Measurements from ENCODE around the gene TBC1D3D. TPM values are rescaled to one million over a fixed set of nuclear protein-coding genes. Genes with fewer than 3 reads are reported as not detected.
"Not testable (repeated sequence)": the region's sequence is repeated elsewhere in the genome, so short reads cannot be mapped to it uniquely, and the experiment has no call there.

Gene TBC1D3D
- 1 to 10 TPM in 1 of 2 donors, under 1 TPM in 1; 0.17 to 1.1 TPM for total RNA-seq
- 1 to 10 TPM; 3.6 to 4.4 TPM for polyA plus RNA-seq (ENCODE audit: insufficient read length in 2 of 2)
- long read RNA-seq, donor 1, partial matches to known transcripts, result 43 of 43 reads
- long read RNA-seq, donor 1, other reads (novel, unspliced or antisense), result 0 of 43 reads
- long read RNA-seq, donor 2, result 0 reads
- long read RNA-seq, donor 3, result 0 reads
- long read RNA-seq, donor 4, result 0 reads

- not testable (repeated sequence) for H3K27ac ChIP-seq (ENCODE audit: low read depth, low read length); H3K4me1 ChIP-seq (ENCODE audit: control insufficient read depth, insufficient read depth, low read length); H3K36me3 ChIP-seq (ENCODE audit: control insufficient read depth, insufficient read depth, low read length); DNase-seq (ENCODE audit: low read depth in 4 of 6, low spot score in 6 of 6); H3K27me3 ChIP-seq (ENCODE audit: control insufficient read depth, insufficient read depth, low read length); H3K9me3 ChIP-seq (ENCODE audit: control insufficient read depth, insufficient read depth, low read length); H3K4me3 ChIP-seq (ENCODE audit: low read depth, low read length)
- WGBS (ENCODE audit: insufficient coverage), result no CpG with 5 or more reads among the region's 11 CpGs
Measured at GRCh38 chr17:38003676-38004075, at the start of gene TBC1D3D. Gene TBC1D3D, plus strand, starts transcription at chr17:38003976. Its CDS starts 1,585 bp downstream, at chr17:38005561.

GRCh38 chr17:37988960-37989359 lies 14.8 kb upstream of the TBC1D3D start, which contains the start of gene TBC1D3L:
Gene TBC1D3L, minus strand, starts transcription at chr17:37989060. Its CDS starts 1,540 bp downstream, at chr17:37987520.
- WGBS (ENCODE audit: insufficient coverage), result no CpG with 5 or more reads among the region's 11 CpGs
- not testable (repeated sequence) for H3K4me1 ChIP-seq (ENCODE audit: control insufficient read depth, insufficient read depth, low read length); H3K36me3 ChIP-seq (ENCODE audit: control insufficient read depth, insufficient read depth, low read length); H3K4me3 ChIP-seq (ENCODE audit: low read depth, low read length); H3K27me3 ChIP-seq (ENCODE audit: control insufficient read depth, insufficient read depth, low read length); H3K9me3 ChIP-seq (ENCODE audit: control insufficient read depth, insufficient read depth, low read length); DNase-seq (ENCODE audit: low read depth in 4 of 6, low spot score in 6 of 6); H3K27ac ChIP-seq (ENCODE audit: low read depth, low read length)

Other genes with a start within 250 kb of the TBC1D3D start
- not detected for gene TBC1D3K, start 79.6 kb upstream of the TBC1D3D start, total RNA-seq
- gene TBC1D3K, start 79.6 kb upstream of the TBC1D3D start, polyA plus RNA-seq (ENCODE audit: insufficient read length in 2 of 2), result 1 to 10 TPM in 1 of 2 donors, not detected in 1; 4.3 TPM
- gene TBC1D3L, start 14.9 kb upstream of the TBC1D3D start, total RNA-seq, result 10 to 100 TPM in 1 of 2 donors, 1 to 10 TPM in 1; 3.3 to 15.9 TPM
- 10 to 100 TPM; 17.9 to 60.0 TPM for gene TBC1D3L, start 14.9 kb upstream of the TBC1D3D start, polyA plus RNA-seq (ENCODE audit: insufficient read length in 2 of 2)
- not detected for gene TBC1D3C, start 64.7 kb downstream of the TBC1D3D start, total RNA-seq
- gene TBC1D3C, start 64.7 kb downstream of the TBC1D3D start, polyA plus RNA-seq (ENCODE audit: insufficient read length in 2 of 2), result 10 to 100 TPM in 1 of 2 donors, not detected in 1; 11.0 TPM
- not detected for gene TBC1D3E, start 124.0 kb downstream of the TBC1D3D start, total RNA-seq
- gene TBC1D3E, start 124.0 kb downstream of the TBC1D3D start, polyA plus RNA-seq (ENCODE audit: insufficient read length in 2 of 2), result not detected
- gene TBC1D3, start 188.6 kb downstream of the TBC1D3D start, total RNA-seq, result not detected
- under 1 TPM in 1 of 2 donors, not detected in 1; 0.24 TPM for gene TBC1D3, start 188.6 kb downstream of the TBC1D3D start, polyA plus RNA-seq (ENCODE audit: insufficient read length in 2 of 2)